Endothelial cell (in vitro differentiated cells): ENCODE data around the gene ASIC1. TPM values are rescaled to one million over a fixed set of nuclear protein-coding genes. Genes with fewer than 3 reads are reported as not detected.

Experiments
- DNase-seq: peaks from one replicate; pipeline ENCODE4 v3.0.0; 2021; ENCODE audit warnings: low spot score
- H3K27ac Mint-ChIP-seq: one replicate; pipeline ENCODE4 v1.8.0; 2021; ENCODE audit warnings: mixed read lengths, inconsistent platforms; ENCODE audit not compliant: unreplicated experiment
- H3K27me3 Mint-ChIP-seq: one replicate; pipeline ENCODE4 v1.8.0; 2021; ENCODE audit warnings: mild to moderate bottlenecking, moderate library complexity, mixed read lengths, inconsistent platforms; ENCODE audit not compliant: unreplicated experiment
- H3K36me3 Mint-ChIP-seq: one replicate; pipeline ENCODE4 v1.8.0; 2021; ENCODE audit warnings: mild to moderate bottlenecking, low read depth, mixed read lengths, inconsistent platforms; ENCODE audit not compliant: unreplicated experiment
- H3K4me1 Mint-ChIP-seq: one replicate; pipeline ENCODE4 v1.8.0; 2021; ENCODE audit warnings: mild to moderate bottlenecking, mixed read lengths, inconsistent platforms; ENCODE audit not compliant: unreplicated experiment
- H3K4me3 Mint-ChIP-seq: one replicate; pipeline ENCODE4 v1.8.0; 2021; ENCODE audit warnings: mild to moderate bottlenecking, mixed read lengths, inconsistent platforms; ENCODE audit not compliant: unreplicated experiment
- H3K9me3 Mint-ChIP-seq: one replicate; pipeline ENCODE4 v1.8.0; 2021; ENCODE audit warnings: mixed read lengths, inconsistent platforms; ENCODE audit not compliant: unreplicated experiment
- total RNA-seq: library from RNA; stranded (reverse); fragmentation: NEBNext Ultra II Directional; extraction: Animal tissue kit (Norgen Biotek cat#: 25700); gene quantifications from one replicate; pipeline ENCODE4 v1.2.1, GENCODE V29; 2021; ENCODE audit not compliant: unreplicated experiment
- TF ChIP-seq, protein P1 (sequence below): fragments of 200-600 bp; sonication (generic); IDR thresholded peaks from one replicate; pipeline ENCODE4 v1.5.0; 2021; ENCODE audit warnings: antibody characterized with exemption; ENCODE audit not compliant: unreplicated experiment

ASIC1 gene
- total RNA-seq, 1 donor from 2014 or later = 1.9 TPM

- Mint-ChIP-seq H3K9me3 (no peaks in the 10 kb centered on the region), H3K4me3 (no peak overlapping the region), H3K4me1 (peaks cover 9% of the 10 kb centered on the region), H3K27ac (no peak overlapping the region), H3K36me3 (no peaks in the 10 kb centered on the region), H3K27me3 (no peaks in the 10 kb centered on the region)
- no peak for DNase-seq
- TF ChIP-seq, protein P1, sequence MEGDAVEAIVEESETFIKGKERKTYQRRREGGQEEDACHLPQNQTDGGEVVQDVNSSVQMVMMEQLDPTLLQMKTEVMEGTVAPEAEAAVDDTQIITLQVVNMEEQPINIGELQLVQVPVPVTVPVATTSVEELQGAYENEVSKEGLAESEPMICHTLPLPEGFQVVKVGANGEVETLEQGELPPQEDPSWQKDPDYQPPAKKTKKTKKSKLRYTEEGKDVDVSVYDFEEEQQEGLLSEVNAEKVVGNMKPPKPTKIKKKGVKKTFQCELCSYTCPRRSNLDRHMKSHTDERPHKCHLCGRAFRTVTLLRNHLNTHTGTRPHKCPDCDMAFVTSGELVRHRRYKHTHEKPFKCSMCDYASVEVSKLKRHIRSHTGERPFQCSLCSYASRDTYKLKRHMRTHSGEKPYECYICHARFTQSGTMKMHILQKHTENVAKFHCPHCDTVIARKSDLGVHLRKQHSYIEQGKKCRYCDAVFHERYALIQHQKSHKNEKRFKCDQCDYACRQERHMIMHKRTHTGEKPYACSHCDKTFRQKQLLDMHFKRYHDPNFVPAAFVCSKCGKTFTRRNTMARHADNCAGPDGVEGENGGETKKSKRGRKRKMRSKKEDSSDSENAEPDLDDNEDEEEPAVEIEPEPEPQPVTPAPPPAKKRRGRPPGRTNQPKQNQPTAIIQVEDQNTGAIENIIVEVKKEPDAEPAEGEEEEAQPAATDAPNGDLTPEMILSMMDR = no peak
Measured at GRCh38 chr12:50017641-50018040, 39.8 kb upstream of the ASIC1 start.

DNA sequence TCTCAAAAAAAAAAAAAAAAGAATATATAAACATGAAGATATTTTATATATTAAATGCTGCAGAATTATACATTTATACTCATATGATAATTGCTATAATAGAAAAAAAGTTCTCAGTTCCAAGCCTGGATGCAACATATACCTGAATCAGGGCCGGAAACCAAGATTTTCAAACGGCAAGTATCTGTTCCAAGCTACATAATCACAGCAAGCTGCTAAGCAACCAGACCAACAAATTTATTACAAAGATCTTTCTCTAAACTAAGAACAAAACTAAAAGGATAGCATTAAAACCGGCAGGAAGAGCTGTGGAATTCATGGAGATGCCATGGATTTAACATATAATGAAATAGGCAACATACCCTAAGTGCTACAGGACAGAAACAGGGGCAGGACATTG lies 39.2 kb upstream of the ASIC1 start:
- H3K4me3 Mint-ChIP-seq = no peak overlapping the region
- H3K36me3 Mint-ChIP-seq = no peaks in the 10 kb centered on the region
- no peak overlapping the region for H3K27ac Mint-ChIP-seq
- DNase-seq = no peak
- H3K9me3 Mint-ChIP-seq = no peaks in the 10 kb centered on the region
- TF ChIP-seq, protein P1 = no peak
- H3K4me1 Mint-ChIP-seq = peaks cover 9% of the 10 kb centered on the region
- H3K27me3 Mint-ChIP-seq = no peaks in the 10 kb centered on the region

DNA sequence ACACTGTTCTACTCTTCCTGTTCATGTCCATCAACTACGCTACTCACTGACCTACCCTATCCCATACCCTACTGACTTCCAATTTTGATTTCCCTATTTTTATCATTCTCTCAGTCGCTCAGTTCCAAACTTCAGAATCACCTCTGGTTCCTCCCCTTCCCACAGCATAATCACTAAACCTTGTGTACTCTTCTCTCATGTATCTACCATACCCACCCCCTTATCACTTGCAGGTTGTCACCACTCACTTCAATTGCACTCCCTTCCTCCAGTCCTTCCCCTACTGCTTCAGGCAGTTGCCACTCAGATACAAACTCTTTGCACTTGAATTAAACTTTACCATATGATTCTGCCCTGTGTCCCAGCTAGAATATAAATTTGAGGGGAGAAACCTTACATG lies 38.4 kb upstream of the ASIC1 start:
- H3K4me3 Mint-ChIP-seq = no peak overlapping the region
- no peaks in the 10 kb centered on the region for H3K9me3 Mint-ChIP-seq
- DNase-seq = no peak
- H3K4me1 Mint-ChIP-seq = peaks cover 9% of the 10 kb centered on the region
- no peaks in the 10 kb centered on the region for H3K36me3 Mint-ChIP-seq
- TF ChIP-seq, protein P1 = no peak
- no peaks in the 10 kb centered on the region for H3K27me3 Mint-ChIP-seq
- H3K27ac Mint-ChIP-seq = no peak overlapping the region

DNA sequence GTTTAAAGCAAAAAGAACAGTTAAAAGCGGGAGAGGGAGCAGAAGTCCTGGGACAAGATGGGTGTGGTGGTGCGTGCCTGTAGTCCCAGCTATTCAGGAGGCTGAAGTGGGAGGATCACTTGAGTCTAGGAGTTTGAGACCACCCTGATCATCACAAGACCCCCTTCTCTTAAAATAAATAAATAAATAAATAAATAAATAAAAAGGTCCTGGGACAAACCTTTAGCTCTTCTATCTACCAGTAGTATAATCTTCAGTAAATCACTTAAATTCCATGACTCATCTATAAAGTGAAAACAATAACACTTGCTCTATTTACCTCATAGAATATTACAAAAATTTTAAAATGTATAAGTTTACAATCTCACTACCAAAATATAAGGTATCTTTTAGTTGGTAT lies 37.9 kb upstream of the ASIC1 start:
- no peak for DNase-seq
- Mint-ChIP-seq H3K27ac (no peak overlapping the region), H3K4me1 (peaks cover 14% of the 10 kb centered on the region), H3K4me3 (no peak overlapping the region), H3K9me3 (no peaks in the 10 kb centered on the region), H3K36me3 (no peaks in the 10 kb centered on the region), H3K27me3 (peaks cover 2% of the 10 kb centered on the region)
- TF ChIP-seq, protein P1 = no peak

DNA sequence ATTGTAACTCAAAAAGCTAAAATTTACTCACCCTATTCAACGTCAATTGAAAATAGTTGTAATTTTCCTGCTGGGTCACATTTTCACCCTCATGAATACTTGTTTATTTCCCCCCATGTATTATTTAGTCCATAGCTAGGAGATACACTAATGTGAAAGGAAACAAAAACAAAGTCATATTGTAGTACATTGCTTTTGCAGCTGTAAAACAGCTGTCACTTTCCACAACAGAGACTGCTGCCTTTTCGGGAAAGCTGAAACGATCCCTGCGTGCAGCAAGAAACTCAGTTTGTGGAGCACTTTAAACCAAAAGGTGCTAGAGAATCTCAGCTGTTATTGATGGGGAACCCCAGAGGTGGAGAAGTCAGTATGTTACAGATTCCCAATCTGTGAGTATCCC lies 36.4 kb upstream of the ASIC1 start:
- peaks cover 26% of the 10 kb centered on the region for H3K4me1 Mint-ChIP-seq
- no peak overlapping the region for H3K27ac Mint-ChIP-seq
- H3K36me3 Mint-ChIP-seq = no peaks in the 10 kb centered on the region
- TF ChIP-seq, protein P1 = no peak
- no peaks in the 10 kb centered on the region for H3K9me3 Mint-ChIP-seq
- peaks cover 2% of the 10 kb centered on the region for H3K27me3 Mint-ChIP-seq
- H3K4me3 Mint-ChIP-seq = no peak overlapping the region
- no peak for DNase-seq
